K562 (cell line): ENCODE data around the gene ARFGAP3. TPM values are rescaled to one million over a fixed set of nuclear protein-coding genes. Genes with fewer than 3 reads are reported as not detected.

Source experiments
- CBFB ChIP-seq: sonication (generic); formaldehyde crosslinking; IDR thresholded peaks from 2 replicates; pipeline ENCODE4 v1.4.0; 2020; ENCODE audit warnings: mild to moderate bottlenecking, missing genetic modification reagents
- ETV1 ChIP-seq: fragments of 450-650 bp; conservative IDR thresholded peaks from 2 replicates; pipeline ENCODE4 v1.6.1; 2016; ENCODE audit warnings: missing genetic modification characterization, control low read depth, low read depth, missing compliant biosample characterization
- GABPA ChIP-seq: fragments of 200-800 bp; sonication (Bioruptor generic); conservative IDR thresholded peaks from 2 replicates; pipeline ENCODE4 v1.6.1; 2016; ENCODE audit warnings: low read depth, missing genetic modification characterization, missing compliant biosample characterization
- HSF4 ChIP-seq: fragments of 250-450 bp; sonication (Bioruptor Pico); IDR thresholded peaks from 2 replicates; pipeline ENCODE4 v2.1.2; 2022; ENCODE audit warnings: mild to moderate bottlenecking, moderate library complexity, borderline replicate concordance
- KLF16 ChIP-seq: IDR thresholded peaks from 2 replicates; pipeline ENCODE4 v1.6.1; 2016; ENCODE audit warnings: antibody characterized with exemption
- PHF8 ChIP-seq: fragments of 200-600 bp; sonication (generic); IDR thresholded peaks from 2 replicates; pipeline ENCODE4 v1.6.1; 2012; ENCODE audit warnings: mixed run types, mild to moderate bottlenecking, inconsistent platforms, low read length, moderate library complexity, borderline replicate concordance
- RFX5 ChIP-seq: IDR thresholded peaks from 2 replicates; pipeline ENCODE4 v1.6.1; 2011; ENCODE audit warnings: low read depth, mild to moderate bottlenecking, improper control_type of control experiment, low read length
- SPI1 ChIP-seq: IDR thresholded peaks from 2 replicates; pipeline ENCODE4 v1.6.1; 2011; ENCODE audit warnings: low read depth, low read length, control low read depth, borderline replicate concordance
- TCF7L2 ChIP-seq: fragments of 150-350 bp; IDR thresholded peaks from 2 replicates; pipeline ENCODE4 v1.6.1; 2016; ENCODE audit warnings: low read depth, mild to moderate bottlenecking, low read length, moderate library complexity
- TEAD2 ChIP-seq: fragments of 450-650 bp; IDR thresholded peaks from 2 replicates; pipeline ENCODE4 v1.6.1; 2016; ENCODE audit warnings: missing genetic modification characterization, control low read depth, missing compliant biosample characterization
- TEAD4 ChIP-seq, 2 experiments: sonication (generic) in 1 of 2; formaldehyde crosslinking in 1 of 2; IDR thresholded peaks; 2 replicates each; pipeline versions ENCODE4 v1.6.1 to v1.8.0; 2012 to 2022; ENCODE audit warnings: borderline replicate concordance in 1 of 2, inconsistent platforms in 1 of 2, low read length in 1 of 2, mild to moderate bottlenecking in 1 of 2, missing genetic modification reagents in 1 of 2
- U2AF1 ChIP-seq: fragments of 200-400 bp; formaldehyde crosslinking; optimal IDR thresholded peaks from 2 replicates; pipeline ENCODE3; 2017; ENCODE audit warnings: mild to moderate bottlenecking, low read depth, low read length, moderate library complexity
- USF2 ChIP-seq: sonication (generic); formaldehyde crosslinking; IDR thresholded peaks from 2 replicates; pipeline ENCODE4 v1.5.0; 2020; ENCODE audit warnings: missing genetic modification reagents
- ZNF354B ChIP-seq: fragments of 250-450 bp; sonication (Bioruptor Pico); IDR thresholded peaks from 2 replicates; pipeline ENCODE4 v1.4.0; 2020
- ZNF384 ChIP-seq: IDR thresholded peaks from 2 replicates; pipeline ENCODE4 v1.6.1; 2012; ENCODE audit warnings: low read depth, low read length, improper control_type of control experiment
- ZNF766 ChIP-seq: fragments of 200-800 bp; sonication (Bioruptor generic); conservative IDR thresholded peaks from 2 replicates; pipeline ENCODE4 v1.6.1; 2016; ENCODE audit warnings: missing genetic modification characterization, missing compliant biosample characterization
- polyA plus RNA-seq, 8 experiments: library from polyadenylated mRNA; depleted of rRNA in 4 of 8; stranded (reverse) in 5 of 8; unstranded in 3 of 8; fragments of >200 nt; fragmentation: Nextera tagmentation in 2 of 8; fragmentation: Illumina TruSeq in 1 of 8; extraction: Ambion mirVana in 2 of 8; extraction: Trizol in 1 of 8; gene quantifications; 2 replicates each; pipeline versions ENCODE4 v1.2.1 to v1.2.3, GENCODE V29; 2011 to 2014; ENCODE audit warnings: inconsistent platforms in 1 of 8, missing spikeins in 1 of 8
- total RNA-seq, 7 experiments: library from RNA; depleted of rRNA in 6 of 7; stranded (reverse); fragments of >200 nt in 6 of 7; fragmentation: Illumina TruSeq in 2 of 7; extraction: Trizol in 2 of 7; gene quantifications; 2 replicates each; pipeline versions ENCODE4 v1.2.1 to v1.2.3, GENCODE V29; 2011 to 2021; ENCODE audit warnings: low replicate concordance in 1 of 7
- TF ChIP-seq, protein P1 (sequence below): fragments of 450-650 bp; IDR thresholded peaks from 2 replicates; pipeline ENCODE4 v1.6.1; 2016; ENCODE audit warnings: antibody characterized with exemption
- TF ChIP-seq, protein P2 (sequence below), 2 experiments: fragments of 450-650 bp; IDR thresholded peaks; 2 replicates each; pipeline ENCODE4 v1.6.1; 2016
- TF ChIP-seq, protein P3 (sequence below), 2 experiments: fragments of 450-650 bp in 1 of 2; IDR thresholded peaks; 2 replicates each; pipeline ENCODE4 v1.6.1; 2011 to 2017; ENCODE audit warnings: low read depth in 2 of 2, antibody characterized with exemption in 1 of 2, borderline replicate concordance in 1 of 2, low read length in 1 of 2, mild to moderate bottlenecking in 1 of 2, mixed read lengths in 1 of 2; ENCODE audit not compliant: control insufficient read depth in 1 of 2
- TF ChIP-seq, protein P4 (sequence below): sonication (generic); formaldehyde crosslinking; IDR thresholded peaks from 2 replicates; pipeline ENCODE4 v1.8.0; 2022; ENCODE audit warnings: missing genetic modification reagents, mild to moderate bottlenecking, borderline replicate concordance

ARFGAP3 gene
- total and polyA plus RNA-seq, 9 of the 15 experiments (the other 6 are each of a cell fraction or from before 2014, with no cell fraction given), result 14.2 to 31.9 (median 22.7) TPM

GRCh38 chr22:42780070-42780540, 77.0 kb downstream of the ARFGAP3 start (continued):
- TF ChIP-seq U2AF1 (no peak), KLF16 (0 out of 2 replicates have a peak, but pooled peaks have one; percentile 18), SPI1 (peak; percentile 81), TEAD2 (tag) (peak; percentile 92), ZNF766 (CRISPR knock-in tag) (no peak), USF2 (CRISPR knock-in tag) (no peak), ETV1 (tag) (no peak), TCF7L2 (no peak), PHF8 (no peak), CBFB (CRISPR knock-in tag) (no peak), HSF4 (CRISPR knock-in tag) (no peak), GABPA (tag) (no peak), RFX5 (no peak), TEAD4 (IDR thresholded peaks at IDR 0.05; ENCODE audit: low read length) (peak; percentile 77), TEAD4 (CRISPR knock-in tag; IDR thresholded peaks at IDR 0.05; ENCODE audit: borderline replicate concordance) (no peak), ZNF384 (no peak), ZNF354B (CRISPR knock-in tag) (no peak)
- TF ChIP-seq, protein P1, sequence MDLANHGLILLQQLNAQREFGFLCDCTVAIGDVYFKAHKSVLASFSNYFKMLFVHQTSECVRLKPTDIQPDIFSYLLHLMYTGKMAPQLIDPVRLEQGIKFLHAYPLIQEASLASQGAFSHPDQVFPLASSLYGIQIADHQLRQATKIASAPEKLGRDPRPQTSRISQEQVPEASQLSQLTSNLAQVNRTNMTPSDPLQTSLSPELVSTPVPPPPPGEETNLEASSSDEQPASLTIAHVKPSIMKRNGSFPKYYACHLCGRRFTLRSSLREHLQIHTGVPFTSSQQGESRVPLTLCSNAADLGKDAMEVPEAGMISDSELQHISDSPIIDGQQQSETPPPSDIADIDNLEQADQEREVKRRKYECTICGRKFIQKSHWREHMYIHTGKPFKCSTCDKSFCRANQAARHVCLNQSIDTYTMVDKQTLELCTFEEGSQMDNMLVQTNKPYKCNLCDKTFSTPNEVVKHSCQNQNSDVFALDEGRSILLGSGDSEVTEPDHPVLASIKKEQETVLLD, result no peak
- TF ChIP-seq, protein P2, sequence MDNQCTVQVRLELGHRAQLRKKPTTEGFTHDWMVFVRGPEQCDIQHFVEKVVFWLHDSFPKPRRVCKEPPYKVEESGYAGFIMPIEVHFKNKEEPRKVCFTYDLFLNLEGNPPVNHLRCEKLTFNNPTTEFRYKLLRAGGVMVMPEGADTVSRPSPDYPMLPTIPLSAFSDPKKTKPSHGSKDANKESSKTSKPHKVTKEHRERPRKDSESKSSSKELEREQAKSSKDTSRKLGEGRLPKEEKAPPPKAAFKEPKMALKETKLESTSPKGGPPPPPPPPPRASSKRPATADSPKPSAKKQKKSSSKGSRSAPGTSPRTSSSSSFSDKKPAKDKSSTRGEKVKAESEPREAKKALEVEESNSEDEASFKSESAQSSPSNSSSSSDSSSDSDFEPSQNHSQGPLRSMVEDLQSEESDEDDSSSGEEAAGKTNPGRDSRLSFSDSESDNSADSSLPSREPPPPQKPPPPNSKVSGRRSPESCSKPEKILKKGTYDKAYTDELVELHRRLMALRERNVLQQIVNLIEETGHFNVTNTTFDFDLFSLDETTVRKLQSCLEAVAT (IDR thresholded peaks at IDR 0.05), result peak; percentile 52 to 54; a peak in 1 of 4 replicates
- TF ChIP-seq, protein P3, sequence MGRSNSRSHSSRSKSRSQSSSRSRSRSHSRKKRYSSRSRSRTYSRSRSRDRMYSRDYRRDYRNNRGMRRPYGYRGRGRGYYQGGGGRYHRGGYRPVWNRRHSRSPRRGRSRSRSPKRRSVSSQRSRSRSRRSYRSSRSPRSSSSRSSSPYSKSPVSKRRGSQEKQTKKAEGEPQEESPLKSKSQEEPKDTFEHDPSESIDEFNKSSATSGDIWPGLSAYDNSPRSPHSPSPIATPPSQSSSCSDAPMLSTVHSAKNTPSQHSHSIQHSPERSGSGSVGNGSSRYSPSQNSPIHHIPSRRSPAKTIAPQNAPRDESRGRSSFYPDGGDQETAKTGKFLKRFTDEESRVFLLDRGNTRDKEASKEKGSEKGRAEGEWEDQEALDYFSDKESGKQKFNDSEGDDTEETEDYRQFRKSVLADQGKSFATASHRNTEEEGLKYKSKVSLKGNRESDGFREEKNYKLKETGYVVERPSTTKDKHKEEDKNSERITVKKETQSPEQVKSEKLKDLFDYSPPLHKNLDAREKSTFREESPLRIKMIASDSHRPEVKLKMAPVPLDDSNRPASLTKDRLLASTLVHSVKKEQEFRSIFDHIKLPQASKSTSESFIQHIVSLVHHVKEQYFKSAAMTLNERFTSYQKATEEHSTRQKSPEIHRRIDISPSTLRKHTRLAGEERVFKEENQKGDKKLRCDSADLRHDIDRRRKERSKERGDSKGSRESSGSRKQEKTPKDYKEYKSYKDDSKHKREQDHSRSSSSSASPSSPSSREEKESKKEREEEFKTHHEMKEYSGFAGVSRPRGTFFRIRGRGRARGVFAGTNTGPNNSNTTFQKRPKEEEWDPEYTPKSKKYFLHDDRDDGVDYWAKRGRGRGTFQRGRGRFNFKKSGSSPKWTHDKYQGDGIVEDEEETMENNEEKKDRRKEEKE (IDR thresholded peaks at IDR 0.05; ENCODE audit: borderline replicate concordance in 1 of 2, control insufficient read depth in 1 of 2, low read depth in 2 of 2, low read length in 1 of 2), result no peak
- TF ChIP-seq, protein P4, sequence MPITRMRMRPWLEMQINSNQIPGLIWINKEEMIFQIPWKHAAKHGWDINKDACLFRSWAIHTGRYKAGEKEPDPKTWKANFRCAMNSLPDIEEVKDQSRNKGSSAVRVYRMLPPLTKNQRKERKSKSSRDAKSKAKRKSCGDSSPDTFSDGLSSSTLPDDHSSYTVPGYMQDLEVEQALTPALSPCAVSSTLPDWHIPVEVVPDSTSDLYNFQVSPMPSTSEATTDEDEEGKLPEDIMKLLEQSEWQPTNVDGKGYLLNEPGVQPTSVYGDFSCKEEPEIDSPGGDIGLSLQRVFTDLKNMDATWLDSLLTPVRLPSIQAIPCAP (CRISPR knock-in tag), result no peak
